DND-41 (cell line): ENCODE measurements around the gene MTSS2.
A peak's percentile ranks its signal among the peaks of the same experiment; 100 is the strongest.

Experiments used
- ATAC-seq: fragments of 200-7000 bp; cut with Tn5 transposase; 3 replicates; pipeline ENCODE4 v1.9.1; 2021; ENCODE audit warnings: low read depth; ENCODE audit not compliant: insufficient read depth
- DNase-seq: peaks from one replicate; pipeline ENCODE4 v3.0.0-alpha.2; 2020
- H2AFZ ChIP-seq: 2 replicates; pipeline ENCODE4 v1.6.0; 2012; ENCODE audit warnings: low read depth, low read length
- H3K27ac ChIP-seq: 2 replicates; pipeline ENCODE4 v1.5.1; 2012; ENCODE audit warnings: low read length, inconsistent platforms
- H3K27me3 ChIP-seq: fragments of 200-600 bp; sonication (generic); 2 replicates; pipeline ENCODE4 v1.6.0; 2012; ENCODE audit warnings: low read length, mild to moderate bottlenecking, inconsistent platforms; ENCODE audit not compliant: insufficient read depth, poor library complexity
- H3K36me3 ChIP-seq: 2 replicates; pipeline ENCODE4 v1.5.1; 2012; ENCODE audit warnings: low read length, inconsistent platforms; ENCODE audit not compliant: insufficient read depth
- H3K4me1 ChIP-seq: 2 replicates; pipeline ENCODE4 v1.5.1; 2012; ENCODE audit warnings: mild to moderate bottlenecking, low read length; ENCODE audit not compliant: insufficient read depth
- H3K4me2 ChIP-seq: 2 replicates; pipeline ENCODE4 v1.6.0; 2012; ENCODE audit warnings: mild to moderate bottlenecking, moderate library complexity, low read length, inconsistent platforms; ENCODE audit not compliant: insufficient read depth
- H3K4me3 ChIP-seq, 2 experiments: fragments of 200-600 bp in 1 of 2; shearing (Covaris generic) in 1 of 2; 2 replicates each; pipeline ENCODE4 v1.5.1; 2012 to 2016; ENCODE audit warnings: inconsistent platforms in 2 of 2, low read length in 2 of 2, mild to moderate bottlenecking in 2 of 2, low read depth in 1 of 2, moderate library complexity in 1 of 2
- H3K79me2 ChIP-seq: 2 replicates; pipeline ENCODE4 v1.6.0; 2012; ENCODE audit warnings: low read length, inconsistent platforms; ENCODE audit not compliant: insufficient read depth
- H3K9ac ChIP-seq: 2 replicates; pipeline ENCODE4 v1.6.0; 2012; ENCODE audit warnings: low read depth, mild to moderate bottlenecking, inconsistent platforms, low read length, moderate library complexity
- H3K9me3 ChIP-seq: 2 replicates; pipeline ENCODE4 v1.5.1; 2012; ENCODE audit warnings: low read length, moderate library complexity, mild to moderate bottlenecking, inconsistent platforms; ENCODE audit not compliant: insufficient read depth, severe bottlenecking
- H4K20me1 ChIP-seq: 2 replicates; pipeline ENCODE4 v1.6.0; 2012; ENCODE audit warnings: low read length; ENCODE audit not compliant: insufficient read depth
- EZH2 ChIP-seq: IDR thresholded peaks from 3 replicates; pipeline ENCODE4 v1.6.1; 2012; ENCODE audit warnings: borderline replicate concordance, low read depth, mild to moderate bottlenecking, moderate library complexity, low read length, inconsistent platforms; ENCODE audit not compliant: severe bottlenecking
- TF ChIP-seq, protein P1 (sequence below): IDR thresholded peaks from 2 replicates; pipeline ENCODE4 v1.5.1; 2012; ENCODE audit warnings: borderline replicate concordance, low read length, moderate library complexity, mild to moderate bottlenecking; ENCODE audit not compliant: poor library complexity, severe bottlenecking; ENCODE audit errors: extremely low read depth

Gene MTSS2

DNA sequence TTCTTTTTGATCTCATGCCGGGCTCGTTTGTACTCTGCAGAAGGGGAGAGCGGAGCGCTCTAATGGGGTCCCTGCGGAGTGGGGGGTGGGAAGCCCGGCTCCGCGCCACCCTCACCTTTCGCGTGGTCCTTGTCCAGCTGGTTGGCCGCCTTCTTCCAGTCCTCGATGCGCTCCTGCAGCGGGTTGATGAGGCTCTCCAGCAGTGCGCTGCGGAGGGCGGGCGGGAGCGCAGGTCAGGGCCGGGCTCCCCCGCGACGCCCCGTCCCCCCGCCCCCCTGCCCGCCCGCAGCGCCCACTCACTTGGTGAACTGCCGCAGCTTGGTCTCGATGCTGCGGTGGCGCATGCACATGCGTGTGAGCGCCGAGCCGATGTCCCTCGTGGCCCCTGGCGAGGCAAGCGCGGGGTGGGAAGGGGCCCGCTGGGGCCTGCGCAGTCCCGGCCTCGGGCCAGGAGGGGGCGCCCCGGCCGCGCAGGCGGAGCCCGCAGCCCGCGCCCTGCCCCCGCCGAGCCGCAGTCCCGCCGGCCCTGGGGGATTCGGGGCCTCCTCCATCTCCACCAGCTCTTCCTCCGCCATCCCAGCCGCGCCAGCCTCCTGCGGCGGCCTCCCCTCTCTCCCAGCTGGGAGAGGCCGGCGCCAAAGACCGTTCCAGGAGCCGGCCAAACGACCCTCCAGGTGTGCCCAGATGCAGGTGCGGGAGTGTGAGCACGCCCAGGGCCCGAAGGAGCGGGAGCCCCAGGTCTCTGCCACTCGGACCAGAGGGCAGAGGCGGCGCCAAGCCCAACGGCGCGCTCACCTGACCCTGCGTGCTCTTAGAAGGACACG lies 6.0 kb downstream of the MTSS2 start:
- H3K36me3 ChIP-seq = peaks cover 42% of the 10 kb centered on the region
- peaks cover 19% of the 10 kb centered on the region for H3K79me2 ChIP-seq
- H3K9me3 ChIP-seq = no peaks in the 10 kb centered on the region
- DNase-seq = no peak
- TF ChIP-seq EZH2 = no peak
- TF ChIP-seq, protein P1, sequence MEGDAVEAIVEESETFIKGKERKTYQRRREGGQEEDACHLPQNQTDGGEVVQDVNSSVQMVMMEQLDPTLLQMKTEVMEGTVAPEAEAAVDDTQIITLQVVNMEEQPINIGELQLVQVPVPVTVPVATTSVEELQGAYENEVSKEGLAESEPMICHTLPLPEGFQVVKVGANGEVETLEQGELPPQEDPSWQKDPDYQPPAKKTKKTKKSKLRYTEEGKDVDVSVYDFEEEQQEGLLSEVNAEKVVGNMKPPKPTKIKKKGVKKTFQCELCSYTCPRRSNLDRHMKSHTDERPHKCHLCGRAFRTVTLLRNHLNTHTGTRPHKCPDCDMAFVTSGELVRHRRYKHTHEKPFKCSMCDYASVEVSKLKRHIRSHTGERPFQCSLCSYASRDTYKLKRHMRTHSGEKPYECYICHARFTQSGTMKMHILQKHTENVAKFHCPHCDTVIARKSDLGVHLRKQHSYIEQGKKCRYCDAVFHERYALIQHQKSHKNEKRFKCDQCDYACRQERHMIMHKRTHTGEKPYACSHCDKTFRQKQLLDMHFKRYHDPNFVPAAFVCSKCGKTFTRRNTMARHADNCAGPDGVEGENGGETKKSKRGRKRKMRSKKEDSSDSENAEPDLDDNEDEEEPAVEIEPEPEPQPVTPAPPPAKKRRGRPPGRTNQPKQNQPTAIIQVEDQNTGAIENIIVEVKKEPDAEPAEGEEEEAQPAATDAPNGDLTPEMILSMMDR = peak; percentile 38
- H2AFZ ChIP-seq = no peak overlapping the region
- no peak overlapping the region for H3K27ac ChIP-seq
- peaks cover 48% of the 10 kb centered on the region for H4K20me1 ChIP-seq
- no peaks in the 10 kb centered on the region for H3K27me3 ChIP-seq
- no peak overlapping the region for H3K4me3 ChIP-seq
- H3K4me1 ChIP-seq = peaks cover 10% of the 10 kb centered on the region
- ATAC-seq = no peak
- no peak overlapping the region for H3K4me2 ChIP-seq
- no peak overlapping the region for H3K9ac ChIP-seq

DNA sequence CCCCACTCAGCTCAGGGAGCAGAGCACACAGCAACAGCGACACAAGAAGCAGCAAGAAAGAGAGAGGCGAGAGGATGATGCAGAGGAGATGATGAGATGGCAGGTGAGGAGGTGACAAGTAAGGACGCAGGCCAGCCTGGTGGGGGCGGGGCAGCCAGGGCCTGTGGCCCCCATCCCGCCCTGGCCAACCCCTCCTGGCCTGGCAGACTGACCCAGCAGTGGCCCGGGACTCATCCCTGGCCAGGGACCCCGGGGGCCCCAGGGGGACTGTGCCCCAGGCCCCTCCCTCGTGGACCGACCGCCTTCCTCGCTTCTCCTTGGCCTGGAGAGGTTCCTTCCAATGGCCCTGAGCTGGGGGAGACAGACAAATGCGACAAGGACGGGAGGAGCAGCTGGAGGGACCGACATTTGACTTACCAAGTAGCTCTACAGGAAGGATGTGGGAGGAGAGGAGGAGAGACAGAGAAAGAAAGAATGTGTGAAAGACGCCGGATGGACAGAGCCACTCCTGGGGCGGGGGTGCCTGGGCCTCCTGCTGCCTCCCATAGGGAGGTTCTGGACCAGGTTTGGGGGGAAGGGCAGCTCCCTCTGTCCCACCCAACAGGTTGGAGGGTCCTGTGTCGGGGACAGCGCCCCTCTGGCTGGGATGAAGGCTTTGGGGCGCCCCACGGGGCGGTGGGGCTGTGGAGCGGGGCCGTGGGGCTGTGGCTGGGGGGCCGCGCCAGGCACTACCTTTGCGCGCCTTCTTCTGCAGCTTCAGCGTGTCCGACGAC lies 6.8 kb downstream of the MTSS2 start:
- Histone ChIP-seq H3K4me3 (no peak overlapping the region), H3K9ac (no peak overlapping the region), H3K79me2 (peaks cover 12% of the 10 kb centered on the region; the same call in 1 of the 2 replicates), H3K4me2 (no peak overlapping the region), H3K9me3 (no peaks in the 10 kb centered on the region), H2AFZ (no peak overlapping the region), H3K36me3 (peaks cover 46% of the 10 kb centered on the region), H3K4me1 (0 out of 2 replicates have a peak, but pooled peaks cover 3% of the 10 kb centered on the region), H3K27ac (no peak overlapping the region), H3K27me3 (no peaks in the 10 kb centered on the region), H4K20me1 (peaks cover 42% of the 10 kb centered on the region)
- TF ChIP-seq, protein P1 = no peak
- no peak for TF ChIP-seq EZH2
- DNase-seq (no peak), ATAC-seq (no peak)

DNA sequence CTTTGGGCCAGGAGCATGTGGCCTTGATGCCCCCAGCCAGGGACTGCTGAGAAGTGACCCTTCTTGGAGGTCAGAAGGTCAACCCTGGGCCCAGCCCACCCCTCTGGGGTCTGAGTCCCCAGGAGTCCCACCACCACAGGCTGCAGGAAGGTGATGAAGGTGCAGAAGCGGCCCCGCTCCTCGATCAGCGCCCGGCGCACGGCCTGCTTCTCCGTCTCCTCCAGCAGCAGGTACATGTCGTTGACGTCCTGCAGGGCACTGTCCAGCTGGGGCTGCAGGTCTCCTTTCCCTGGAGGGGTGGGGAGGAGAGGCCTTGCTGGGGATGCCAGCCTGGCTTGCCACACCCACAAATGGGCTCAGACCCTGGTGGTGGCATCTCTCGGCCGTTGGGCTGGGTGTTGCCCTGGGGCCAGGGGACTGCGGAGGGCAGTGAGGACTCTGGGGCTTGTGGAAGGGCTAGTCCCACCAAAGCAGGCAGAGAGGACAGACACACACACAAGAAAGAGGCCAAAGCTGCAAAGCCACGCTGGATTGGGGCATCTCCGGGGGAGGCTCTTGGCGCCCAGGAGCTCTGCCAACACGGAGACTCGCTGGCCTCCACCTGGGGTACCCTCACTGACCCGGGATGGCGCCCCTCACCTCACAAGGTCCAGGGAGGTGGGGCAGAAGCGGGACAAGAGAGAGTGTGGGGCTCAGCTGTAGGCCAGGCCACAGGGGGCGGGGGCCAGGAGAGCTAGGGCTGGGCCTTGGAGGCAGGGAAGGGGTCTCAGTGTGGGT lies 7.5 kb downstream of the MTSS2 start:
- no peak for TF ChIP-seq EZH2
- TF ChIP-seq, protein P1 = no peak
- ATAC-seq (no peak), DNase-seq (no peak)
- no peak overlapping the region for H3K27ac ChIP-seq
- H3K9ac ChIP-seq = no peak overlapping the region
- H3K4me1 ChIP-seq = no peaks in the 10 kb centered on the region
- H3K27me3 ChIP-seq = no peaks in the 10 kb centered on the region
- peaks cover 44% of the 10 kb centered on the region for H3K36me3 ChIP-seq
- H3K4me2 ChIP-seq = no peak overlapping the region
- H3K9me3 ChIP-seq = no peaks in the 10 kb centered on the region
- peaks cover 34% of the 10 kb centered on the region for H4K20me1 ChIP-seq
- no peak overlapping the region for H2AFZ ChIP-seq
- H3K4me3 ChIP-seq = no peak overlapping the region
- H3K79me2 ChIP-seq = peaks cover 6% of the 10 kb centered on the region; the same call in 1 of the 2 replicates
